ENCODE measurements around the gene UBA6.

UBA6 gene

GRCh38 chr4:67576059-67576466, 124.9 kb downstream of the UBA6 start:
- no peaks in the 10 kb centered on the region for H4K20me1 ChIP-seq (ENCODE audit: insufficient read depth)
- H3K4me2 ChIP-seq: no peak overlapping the region
- H3K4me1 ChIP-seq (ENCODE audit: low read depth, poor library complexity, severe bottlenecking): peaks cover under 1% of the 10 kb centered on the region
- no peak overlapping the region for H2AFZ ChIP-seq (ENCODE audit: low read depth)
- H3K4me3 ChIP-seq (IDR thresholded peaks at IDR 0.05; ENCODE audit: insufficient read depth, low read depth, low read length): no peak overlapping the region
- no peak overlapping the region for H3K9ac ChIP-seq
- H3K36me3 ChIP-seq (ENCODE audit: insufficient read depth): no peaks in the 10 kb centered on the region
- no peaks in the 10 kb centered on the region for H3K79me2 ChIP-seq (ENCODE audit: insufficient read depth, low read depth)
- no peak overlapping the region for H3K27ac ChIP-seq
- no peak for TF ChIP-seq CTCF (conservative IDR thresholded peaks at IDR 0.05; ENCODE audit: low read depth, low read length)
- H3K27me3 ChIP-seq (ENCODE audit: insufficient read depth, low read depth): no peaks in the 10 kb centered on the region

- H3K9ac ChIP-seq: no peak overlapping the region
- no peak overlapping the region for H3K4me3 ChIP-seq (IDR thresholded peaks at IDR 0.05; ENCODE audit: insufficient read depth, low read depth, low read length)
Measured at GRCh38 chr4:67575232-67576058, 125.5 kb downstream of the UBA6 start.

GRCh38 chr4:67573193-67573592, 127.8 kb downstream of the UBA6 start:
- H3K36me3 ChIP-seq (ENCODE audit: insufficient read depth): no peaks in the 10 kb centered on the region
- no peak overlapping the region for H3K27ac ChIP-seq
- H3K4me3 ChIP-seq (IDR thresholded peaks at IDR 0.05; ENCODE audit: insufficient read depth, low read depth, low read length): no peak overlapping the region
- H3K4me1 ChIP-seq (ENCODE audit: low read depth, poor library complexity, severe bottlenecking): no peaks in the 10 kb centered on the region
- no peaks in the 10 kb centered on the region for H4K20me1 ChIP-seq (ENCODE audit: insufficient read depth)
- H3K4me2 ChIP-seq: no peak overlapping the region
- H3K27me3 ChIP-seq (ENCODE audit: insufficient read depth, low read depth): no peaks in the 10 kb centered on the region
- no peak overlapping the region for H2AFZ ChIP-seq (ENCODE audit: low read depth)
- no peaks in the 10 kb centered on the region for H3K79me2 ChIP-seq (ENCODE audit: insufficient read depth, low read depth)
- TF ChIP-seq CTCF (conservative IDR thresholded peaks at IDR 0.05; ENCODE audit: low read depth, low read length): no peak
- H3K9ac ChIP-seq: no peak overlapping the region

More at GRCh38 chr4:67575232-67576058, 125.5 kb downstream of the UBA6 start:
- no peaks in the 10 kb centered on the region for H3K27me3 ChIP-seq (ENCODE audit: insufficient read depth, low read depth)
- H3K79me2 ChIP-seq (ENCODE audit: insufficient read depth, low read depth): no peaks in the 10 kb centered on the region
- no peaks in the 10 kb centered on the region for H3K4me1 ChIP-seq (ENCODE audit: low read depth, poor library complexity, severe bottlenecking)
- TF ChIP-seq CTCF (conservative IDR thresholded peaks at IDR 0.05; ENCODE audit: low read depth, low read length): no peak
- no peak overlapping the region for H3K4me2 ChIP-seq
- H2AFZ ChIP-seq (ENCODE audit: low read depth): no peak overlapping the region
- H3K27ac ChIP-seq: no peak overlapping the region
- H4K20me1 ChIP-seq (ENCODE audit: insufficient read depth): no peaks in the 10 kb centered on the region
- H3K36me3 ChIP-seq (ENCODE audit: insufficient read depth): no peaks in the 10 kb centered on the region

- no peak for TF ChIP-seq CTCF (conservative IDR thresholded peaks at IDR 0.05; ENCODE audit: low read depth, low read length)
- no peaks in the 10 kb centered on the region for H3K27me3 ChIP-seq (ENCODE audit: insufficient read depth, low read depth)
- no peaks in the 10 kb centered on the region for H4K20me1 ChIP-seq (ENCODE audit: insufficient read depth)
- no peak overlapping the region for H3K4me2 ChIP-seq
- no peak overlapping the region for H3K9ac ChIP-seq
- no peak overlapping the region for H2AFZ ChIP-seq (ENCODE audit: low read depth)
- H3K4me1 ChIP-seq (ENCODE audit: low read depth, poor library complexity, severe bottlenecking): no peaks in the 10 kb centered on the region
- H3K4me3 ChIP-seq (IDR thresholded peaks at IDR 0.05; ENCODE audit: insufficient read depth, low read depth, low read length): no peak overlapping the region
- no peaks in the 10 kb centered on the region for H3K36me3 ChIP-seq (ENCODE audit: insufficient read depth)
- no peak overlapping the region for H3K27ac ChIP-seq
- no peaks in the 10 kb centered on the region for H3K79me2 ChIP-seq (ENCODE audit: insufficient read depth, low read depth)
Measured at GRCh38 chr4:67571975-67572374, 129.0 kb downstream of the UBA6 start.

Data from KMS-11 (cell line).